ENCODE results near the gene G6PC3. TPM values are rescaled to one million over a fixed set of nuclear protein-coding genes. Genes with fewer than 3 reads are reported as not detected.
A peak's percentile ranks its signal among the peaks of the same experiment; 100 is the strongest.
"Not testable (repeated sequence)": the region's sequence is repeated elsewhere in the genome, so short reads cannot be mapped to it uniquely, and the experiment has no call there.

The G6PC3 gene
- total and polyA plus RNA-seq, 2 donors: 10.5 to 86.1 TPM

DNA sequence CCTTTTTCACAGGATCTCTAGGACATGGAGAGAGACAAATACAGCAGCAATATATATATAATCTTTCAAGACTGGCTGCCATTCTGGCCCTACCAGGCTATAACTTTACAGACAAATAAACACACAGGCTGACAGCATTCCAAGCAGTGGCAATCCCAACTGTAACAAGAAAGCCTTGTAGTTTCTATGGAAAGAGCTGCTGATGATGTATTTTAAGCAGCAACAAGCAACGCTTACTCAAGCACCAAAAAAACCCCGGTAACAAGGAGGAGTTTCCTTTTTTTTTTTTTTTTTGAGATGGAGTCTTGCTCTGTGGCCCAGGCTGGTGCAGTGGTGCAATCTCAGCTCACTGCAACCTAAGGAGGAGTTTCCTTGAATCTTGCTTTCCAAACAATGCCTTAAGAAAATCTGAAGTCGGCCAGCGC, 27.3 kb upstream of the G6PC3 start:
- 33% methylated on average over 4 of the region's 4 CpGs for WGBS
- Histone ChIP-seq H3K27ac (ENCODE audit: low read depth) (no peak overlapping the region), H3K4me1 (ENCODE audit: insufficient read depth) (no peaks in the 10 kb centered on the region)

GRCh38 chr17:44044071-44044470, 26.5 kb upstream of the G6PC3 start:
- 38% methylated on average over 1 of the region's 1 CpG for WGBS
- no peak overlapping the region for H3K27ac ChIP-seq (ENCODE audit: low read depth)
- H3K36me3 ChIP-seq (ENCODE audit: insufficient read depth): no peaks in the 10 kb centered on the region
- H3K4me1 ChIP-seq (ENCODE audit: insufficient read depth): no peaks in the 10 kb centered on the region
- DNase-seq (ENCODE audit: extremely low spot score): no peak
- no peak overlapping the region for H3K4me3 ChIP-seq (ENCODE audit: low read depth, low read length)

More for the DNA sequence above, 27.3 kb upstream of the G6PC3 start:
- peaks cover 2% of the 10 kb centered on the region for H3K36me3 ChIP-seq (ENCODE audit: insufficient read depth)
- DNase-seq (ENCODE audit: extremely low spot score): no peak
- H3K4me3 ChIP-seq (ENCODE audit: low read depth, low read length): no peak overlapping the region

GRCh38 chr17:44045486-44045885, 25.0 kb upstream of the G6PC3 start:
- Histone ChIP-seq H3K4me1 (ENCODE audit: insufficient read depth) (no peaks in the 10 kb centered on the region), H3K4me3 (ENCODE audit: low read depth, low read length) (no peak overlapping the region), H3K27ac (ENCODE audit: low read depth) (no peak overlapping the region), H3K36me3 (ENCODE audit: insufficient read depth) (no peaks in the 10 kb centered on the region)
- no peak for DNase-seq (ENCODE audit: extremely low spot score)
- 91% methylated on average over 4 of the region's 4 CpGs for WGBS

GRCh38 chr17:44046893-44047292, 23.6 kb upstream of the G6PC3 start:
- not testable (repeated sequence) for H3K36me3 ChIP-seq (ENCODE audit: insufficient read depth); DNase-seq (ENCODE audit: extremely low spot score); H3K27ac ChIP-seq (ENCODE audit: low read depth); H3K4me3 ChIP-seq (ENCODE audit: low read depth, low read length); H3K4me1 ChIP-seq (ENCODE audit: insufficient read depth)
- 99% methylated on average over 7 of the region's 7 CpGs for WGBS

GRCh38 chr17:44049294-44050060, 21.1 kb upstream of the G6PC3 start:
- no peaks in the 10 kb centered on the region for H3K4me1 ChIP-seq (ENCODE audit: insufficient read depth)
- no peak for DNase-seq (ENCODE audit: extremely low spot score)
- no peak overlapping the region for H3K4me3 ChIP-seq (ENCODE audit: low read depth, low read length)
- 93% methylated on average over 9 of the region's 9 CpGs for WGBS
- peaks cover 2% of the 10 kb centered on the region for H3K36me3 ChIP-seq (ENCODE audit: insufficient read depth)
- H3K27ac ChIP-seq (ENCODE audit: low read depth): no peak overlapping the region

- WGBS: 34% methylated on average over 3 of the region's 3 CpGs
- Histone ChIP-seq H3K4me1 (ENCODE audit: insufficient read depth) (no peaks in the 10 kb centered on the region), H3K4me3 (ENCODE audit: low read depth, low read length) (no peak overlapping the region), H3K27ac (ENCODE audit: low read depth) (no peak overlapping the region), H3K36me3 (ENCODE audit: insufficient read depth) (peaks cover 3% of the 10 kb centered on the region)
- no peak for DNase-seq (ENCODE audit: extremely low spot score)
These were observed 17.2 kb upstream of the G6PC3 start for GRCh38 chr17:44053125-44053872.

DNA sequence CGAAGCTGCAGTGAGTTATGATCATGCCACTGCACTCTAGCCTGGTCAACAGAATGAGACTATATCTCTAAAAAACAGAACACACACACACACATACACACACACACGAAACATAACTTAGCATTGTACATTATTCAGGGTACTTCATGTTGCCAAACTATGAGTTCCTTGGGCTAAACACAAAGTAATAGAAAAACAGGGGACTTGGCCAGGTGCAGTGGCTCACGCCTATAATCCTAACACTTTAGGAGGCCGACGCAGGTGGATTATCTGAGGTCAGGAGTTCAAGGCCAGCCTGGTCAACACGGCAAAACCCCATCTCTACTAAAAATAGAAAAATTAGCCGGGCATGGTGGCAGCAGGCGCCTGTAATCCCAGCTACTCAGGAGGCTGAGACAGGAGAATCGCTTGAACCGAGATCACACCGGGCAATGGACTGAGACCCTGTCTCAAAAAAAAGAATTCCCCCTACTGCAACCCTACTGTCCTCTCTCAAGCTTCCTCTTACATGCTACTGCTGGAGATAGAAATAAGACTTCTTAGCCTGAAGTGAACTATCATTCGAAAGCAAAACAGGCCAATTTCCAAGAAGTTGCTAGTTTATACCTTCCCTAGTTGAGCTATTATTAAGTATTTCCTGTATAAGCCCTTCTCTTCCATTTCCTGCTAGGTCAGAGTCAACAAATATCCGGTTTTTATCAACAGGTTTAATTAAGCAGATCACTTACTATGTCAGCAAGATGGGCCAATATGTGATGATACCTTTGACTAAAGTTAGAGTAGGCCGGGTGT, 11.2 kb upstream of the G6PC3 start:
- DNase-seq (ENCODE audit: extremely low spot score): no peak
- Histone ChIP-seq H3K27ac (ENCODE audit: low read depth) (no peak overlapping the region), H3K4me3 (ENCODE audit: low read depth, low read length) (no peak overlapping the region), H3K4me1 (ENCODE audit: insufficient read depth) (no peaks in the 10 kb centered on the region), H3K36me3 (ENCODE audit: insufficient read depth) (peaks cover 3% of the 10 kb centered on the region)
- 84% methylated on average over 14 of the region's 14 CpGs for WGBS

- DNase-seq (ENCODE audit: extremely low spot score): no peak
- 60% methylated on average over 1 of the region's 1 CpG for WGBS
These were observed 9.1 kb upstream of the G6PC3 start for GRCh38 chr17:44061446-44061845.

GRCh38 chr17:44062871-44063270, 7.7 kb upstream of the G6PC3 start:
- DNase-seq (ENCODE audit: extremely low spot score): no peak
- WGBS: 94% methylated on average over 15 of the region's 15 CpGs
- Histone ChIP-seq H3K4me1 (ENCODE audit: insufficient read depth) (no peaks in the 10 kb centered on the region), H3K27ac (ENCODE audit: low read depth) (no peak overlapping the region), H3K4me3 (ENCODE audit: low read depth, low read length) (no peak overlapping the region), H3K36me3 (ENCODE audit: insufficient read depth) (peaks cover 1% of the 10 kb centered on the region)

More at GRCh38 chr17:44061446-44061845, 9.1 kb upstream of the G6PC3 start:
- Histone ChIP-seq H3K4me3 (ENCODE audit: low read depth, low read length) (no peak overlapping the region), H3K27ac (ENCODE audit: low read depth) (no peak overlapping the region), H3K36me3 (ENCODE audit: insufficient read depth) (peaks cover 1% of the 10 kb centered on the region), H3K4me1 (ENCODE audit: insufficient read depth) (no peaks in the 10 kb centered on the region)

- 69% methylated on average over 10 of the region's 10 CpGs for WGBS
- Histone ChIP-seq H3K36me3 (ENCODE audit: insufficient read depth) (no peaks in the 10 kb centered on the region), H3K4me3 (ENCODE audit: low read depth, low read length) (no peak overlapping the region), H3K4me1 (ENCODE audit: insufficient read depth) (no peaks in the 10 kb centered on the region), H3K27ac (ENCODE audit: low read depth) (no peak overlapping the region)
- no peak for DNase-seq (ENCODE audit: extremely low spot score)
These were observed 6.6 kb upstream of the G6PC3 start for GRCh38 chr17:44063704-44064639.

DNA sequence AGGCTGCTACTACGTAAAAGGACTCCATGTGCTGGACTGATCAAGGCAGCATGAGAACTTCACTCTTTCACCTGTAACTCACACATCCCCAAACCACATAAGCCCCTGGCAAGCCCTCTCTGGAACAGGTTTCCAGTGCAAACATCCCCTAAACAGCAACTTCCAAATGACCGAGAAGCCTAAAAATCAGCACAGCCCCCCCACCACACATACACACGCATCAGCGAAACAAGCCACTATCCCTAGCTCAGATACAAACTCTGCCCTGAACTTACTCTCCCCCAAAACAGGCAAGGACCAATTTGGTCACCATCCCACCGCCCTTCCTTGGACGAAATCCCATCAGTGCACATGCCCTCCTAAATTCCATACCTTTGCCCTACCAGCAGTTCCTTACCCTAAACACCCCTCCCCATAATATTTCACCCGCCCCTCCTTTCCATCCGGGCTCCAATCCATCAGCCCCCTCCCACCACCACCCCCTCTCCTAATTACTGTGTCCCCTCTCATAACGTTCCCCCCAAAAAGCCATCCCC, 4.8 kb upstream of the G6PC3 start:
- 2% methylated on average over 9 of the region's 9 CpGs for WGBS
- Histone ChIP-seq H3K27ac (ENCODE audit: low read depth) (peak overlapping the region; percentile 92), H3K36me3 (ENCODE audit: insufficient read depth) (no peaks in the 10 kb centered on the region), H3K4me1 (ENCODE audit: insufficient read depth) (no peaks in the 10 kb centered on the region), H3K4me3 (ENCODE audit: low read depth, low read length) (peak overlapping the region; percentile 82)
- no peak for DNase-seq (ENCODE audit: extremely low spot score)

DNA sequence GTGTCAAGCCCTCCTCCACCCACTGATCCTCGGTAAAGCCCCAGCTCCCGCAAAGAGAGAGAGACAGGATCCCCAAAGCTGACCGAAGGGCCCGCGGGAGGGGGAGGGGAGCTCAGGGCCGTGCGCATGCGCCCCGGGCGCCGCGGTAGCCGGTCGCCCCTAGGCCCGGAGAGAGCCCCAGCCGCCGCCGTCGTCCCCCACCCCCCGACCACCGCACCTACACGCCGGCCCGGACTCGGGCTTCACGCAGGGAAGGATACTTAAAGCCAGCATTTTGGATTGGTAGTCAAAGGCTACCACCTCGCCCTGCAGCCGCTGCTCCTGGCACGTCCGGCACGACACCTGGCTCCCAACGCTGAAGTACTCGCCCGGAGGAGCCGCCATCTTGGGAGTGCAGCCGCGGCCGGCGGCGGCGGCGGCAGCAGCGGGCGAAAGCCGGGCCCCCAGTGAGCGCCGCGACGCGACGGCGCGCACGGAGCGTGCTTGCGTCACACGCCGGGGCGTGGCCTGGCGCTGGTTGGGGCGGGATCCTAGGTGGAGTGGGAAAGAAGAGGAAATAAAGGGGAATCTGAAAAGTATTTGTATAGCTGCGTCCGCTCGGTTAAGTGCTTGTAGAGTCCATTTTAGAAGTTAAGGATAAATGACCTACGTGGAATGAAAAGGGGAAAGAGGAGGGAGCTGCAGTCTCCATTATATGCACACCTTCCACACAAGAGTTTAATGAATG, 4.2 kb upstream of the G6PC3 start, which contains the start of gene LSM12:
LSM12 (minus strand) TSS at position 468 of the 727 bp plus-strand sequence; CDS start at position 384, 84 bp downstream.
- H3K27ac ChIP-seq (ENCODE audit: low read depth): peak within 1 kb of the TSS; percentile 92
- WGBS: under 1% methylated on average over 65 of the region's 65 CpGs
- DNase-seq (ENCODE audit: extremely low spot score): peak; percentile 60
- H3K4me3 ChIP-seq (ENCODE audit: low read depth, low read length): peak within 1 kb of the TSS; percentile 82
- no peaks in the 10 kb centered on the region for H3K36me3 ChIP-seq (ENCODE audit: insufficient read depth)
- no peaks in the 10 kb centered on the region for H3K4me1 ChIP-seq (ENCODE audit: insufficient read depth)

Measured in urinary bladder (tissue), 4 donors.